ENCODE data around the gene MYO1B. TPM values are rescaled to one million over a fixed set of nuclear protein-coding genes. Genes with fewer than 3 reads are reported as not detected.

Gene MYO1B
- total RNA-seq, 6 donors from 2014 or later, result 112 to 311 (median 137) TPM

GRCh38 chr2:191234376-191234775, 10.8 kb upstream of the MYO1B start:
- no peaks in the 10 kb centered on the region for H3K36me3 ChIP-seq
- no peak for ATAC-seq (ENCODE audit: low FRiP score in 2 of 2)
- TF ChIP-seq CTCF (IDR thresholded peaks at IDR 0.05), result no peak
- TF ChIP-seq POLR2A (IDR thresholded peaks at IDR 0.05), result no peak
- H3K9me3 ChIP-seq, result no peaks in the 10 kb centered on the region
- no peak for DNase-seq
- H3K27me3 ChIP-seq, result no peaks in the 10 kb centered on the region
- H3K4me3 ChIP-seq, result no peak overlapping the region
- WGBS, 2 donors, result 63 to 71% methylated on average over 1 of the region's 1 CpG
- H3K4me1 ChIP-seq, result no peaks in the 10 kb centered on the region
- H3K27ac ChIP-seq, result no peak overlapping the region

GRCh38 chr2:191240871-191241270, 4.3 kb upstream of the MYO1B start:
- DNase-seq (no peak), ATAC-seq (ENCODE audit: low FRiP score in 2 of 2) (no peak)
- Histone ChIP-seq H3K27me3 (no peaks in the 10 kb centered on the region), H3K9me3 (no peaks in the 10 kb centered on the region), H3K4me1 (peaks cover 0 to 7% (median 0%) of the 10 kb centered on the region in 4 donors), H3K36me3 (no peaks in the 10 kb centered on the region), H3K27ac (no peak overlapping the region), H3K4me3 (no peak overlapping the region)
- TF ChIP-seq CTCF (IDR thresholded peaks at IDR 0.05) (no peak), POLR2AphosphoS5 (IDR thresholded peaks at IDR 0.05) (no peak), EP300 (IDR thresholded peaks at IDR 0.05) (no peak), POLR2A (IDR thresholded peaks at IDR 0.05) (no peak)
- WGBS, 2 donors, result 93 to 95% methylated on average over 5 of the region's 5 CpGs

- Histone ChIP-seq H3K4me1 (peaks cover 0 to 7% (median 0%) of the 10 kb centered on the region in 4 donors), H3K36me3 (no peaks in the 10 kb centered on the region), H3K4me3 (no peak overlapping the region), H3K27ac (no peak overlapping the region), H3K27me3 (no peaks in the 10 kb centered on the region), H3K9me3 (no peaks in the 10 kb centered on the region)
- no peak for DNase-seq
- ATAC-seq (ENCODE audit: low FRiP score in 2 of 2), result no peak
- WGBS, 2 donors, result 88 to 90% methylated on average over 4 of the region's 4 CpGs
- TF ChIP-seq POLR2AphosphoS5 (IDR thresholded peaks at IDR 0.05) (no peak), CTCF (IDR thresholded peaks at IDR 0.05) (no peak), POLR2A (IDR thresholded peaks at IDR 0.05) (no peak), EP300 (IDR thresholded peaks at IDR 0.05) (no peak)
These were observed 3.8 kb upstream of the MYO1B start for GRCh38 chr2:191241418-191241817.

GRCh38 chr2:191243154-191243553, 2.0 kb upstream of the MYO1B start:
- Histone ChIP-seq H3K27me3 (no peaks in the 10 kb centered on the region), H3K9me3 (no peaks in the 10 kb centered on the region), H3K4me3 (no peak overlapping the region), H3K27ac (no peak overlapping the region), H3K4me1 (peaks cover 0 to 10% (median 8%) of the 10 kb centered on the region in 4 donors), H3K36me3 (no peaks in the 10 kb centered on the region)
- ATAC-seq (ENCODE audit: low FRiP score in 2 of 2), result no peak
- 89 to 93% methylated on average over 1 of the region's 1 CpG for WGBS, 2 donors
- no peak for TF ChIP-seq POLR2A (IDR thresholded peaks at IDR 0.05)
- no peak for DNase-seq

- 69 to 76% methylated on average over 2 of the region's 2 CpGs for WGBS, 2 donors
- H3K27ac ChIP-seq, result peak overlapping the region in 2 of 4 donors; percentile 81 to 92
These were observed 854 bp upstream of the MYO1B start for GRCh38 chr2:191244350-191244749.

More at GRCh38 chr2:191244350-191244749, 854 bp upstream of the MYO1B start:
- no peaks in the 10 kb centered on the region for H3K36me3 ChIP-seq
- H3K4me3 ChIP-seq, result peak overlapping the region in 2 of 4 donors; percentile 87 to 93
- no peaks in the 10 kb centered on the region for H3K9me3 ChIP-seq
- TF ChIP-seq CTCF (IDR thresholded peaks at IDR 0.05), result no peak
- no peak for TF ChIP-seq EP300 (IDR thresholded peaks at IDR 0.05)
- no peak for TF ChIP-seq POLR2A (IDR thresholded peaks at IDR 0.05)
- TF ChIP-seq POLR2AphosphoS5 (IDR thresholded peaks at IDR 0.05), result no peak
- DNase-seq, result peak in 1 of 2 donors; percentile 41
- ATAC-seq (ENCODE audit: low FRiP score in 2 of 2), result peak in 1 of 2 donors; percentile 7
- H3K4me1 ChIP-seq, result peaks cover 0 to 16% (median 12%) of the 10 kb centered on the region in 4 donors
- H3K27me3 ChIP-seq, result no peaks in the 10 kb centered on the region

All from upper lobe of left lung (tissue), 6 donors.